HK-2 (cell line): Measurements from ENCODE around the gene FAAH.

Experiments
- DNase-seq: peaks from one replicate; pipeline ENCODE4 v3.0.0-alpha.2; 2018; ENCODE audit not compliant: unreplicated experiment

FAAH gene

DNA sequence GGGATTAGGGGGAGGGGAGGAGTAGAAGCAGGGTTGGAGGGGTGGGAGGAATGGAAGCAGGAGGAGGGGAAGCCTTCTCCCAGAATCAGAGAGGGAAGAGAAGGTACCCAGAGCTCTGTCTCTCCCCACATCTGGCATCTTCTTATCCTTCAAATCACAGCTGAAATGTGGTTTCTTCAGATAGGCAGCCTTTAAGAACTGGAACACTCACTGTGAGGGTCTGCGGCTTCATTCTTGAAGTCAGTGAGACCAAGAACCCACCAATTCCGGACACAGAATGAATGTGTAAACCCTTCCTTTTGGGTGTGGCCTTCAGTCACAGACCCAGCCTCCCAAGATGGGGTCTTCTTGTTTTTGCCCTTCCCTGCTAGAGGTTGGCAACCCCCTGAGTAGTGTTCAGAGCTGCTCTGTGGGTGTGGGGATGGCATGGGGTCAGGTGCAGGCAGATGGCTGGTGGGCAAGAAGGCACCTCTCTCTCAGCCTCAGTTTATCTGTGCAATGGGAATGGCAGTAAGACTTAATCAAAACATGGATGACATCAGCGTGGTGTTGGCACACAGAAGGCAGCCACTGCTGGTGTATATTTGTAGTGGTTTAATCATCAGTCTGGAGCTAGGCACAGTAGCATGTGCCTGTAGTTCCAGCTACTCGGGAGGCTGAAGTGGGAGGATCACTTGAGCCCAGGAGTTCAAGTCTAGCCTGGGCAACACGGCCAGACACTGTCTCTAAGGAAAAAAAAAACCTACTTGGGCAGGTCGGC, 7.2 kb downstream of the FAAH start:
- no peak for DNase-seq

DNA sequence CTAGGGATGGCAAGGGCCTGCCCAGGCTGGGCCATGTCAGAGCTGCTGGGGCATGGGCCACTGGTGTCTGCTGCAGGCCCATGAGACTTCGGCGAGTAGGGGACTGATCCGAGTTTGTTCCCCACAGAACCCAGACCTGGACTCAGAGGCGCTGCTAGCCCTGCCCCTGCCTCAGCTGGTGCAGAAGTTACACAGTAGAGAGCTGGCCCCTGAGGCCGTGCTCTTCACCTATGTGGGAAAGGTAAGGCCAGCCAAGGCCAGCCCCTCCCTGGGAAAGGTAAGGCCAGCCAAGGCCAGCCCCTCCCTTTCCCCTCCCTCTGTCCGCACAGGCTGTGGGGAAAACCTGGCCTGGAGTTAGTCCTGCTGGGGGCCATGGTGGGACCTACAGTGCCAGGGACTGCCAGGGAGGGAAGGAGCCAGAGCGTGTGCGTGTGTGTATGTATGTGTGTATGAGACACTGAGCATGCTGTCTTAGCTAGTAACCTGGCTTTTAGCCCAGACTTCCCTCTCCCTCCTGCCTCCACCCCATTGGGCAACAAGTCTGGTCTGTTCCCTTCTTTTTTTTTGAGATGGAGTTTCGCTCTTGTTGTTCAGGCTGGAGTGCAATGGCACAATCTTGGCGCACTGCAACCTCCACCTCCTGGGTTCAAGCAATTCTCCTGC, 8.0 kb downstream of the FAAH start:
- DNase-seq = no peak

DNA sequence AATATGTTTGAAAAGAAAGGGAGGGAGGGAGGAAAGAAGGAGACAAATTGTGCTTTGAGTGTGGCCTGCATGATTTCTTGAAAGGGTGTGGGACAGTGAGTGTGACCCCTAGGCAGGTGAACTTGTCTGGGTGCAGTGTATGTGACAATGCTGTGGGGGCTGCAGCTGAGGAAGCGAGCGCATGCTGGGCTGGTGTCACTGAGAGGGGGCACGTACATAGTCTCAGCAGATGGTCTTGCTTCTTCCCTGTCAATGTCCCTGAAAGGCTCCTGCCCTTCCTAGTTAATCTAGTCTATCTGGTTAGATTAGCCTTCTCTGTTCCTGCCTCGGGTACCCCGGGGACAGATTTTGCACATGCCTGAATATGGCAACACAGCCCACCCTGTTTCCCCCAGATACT, 9.8 kb downstream of the FAAH start:
- DNase-seq = no peak

DNA sequence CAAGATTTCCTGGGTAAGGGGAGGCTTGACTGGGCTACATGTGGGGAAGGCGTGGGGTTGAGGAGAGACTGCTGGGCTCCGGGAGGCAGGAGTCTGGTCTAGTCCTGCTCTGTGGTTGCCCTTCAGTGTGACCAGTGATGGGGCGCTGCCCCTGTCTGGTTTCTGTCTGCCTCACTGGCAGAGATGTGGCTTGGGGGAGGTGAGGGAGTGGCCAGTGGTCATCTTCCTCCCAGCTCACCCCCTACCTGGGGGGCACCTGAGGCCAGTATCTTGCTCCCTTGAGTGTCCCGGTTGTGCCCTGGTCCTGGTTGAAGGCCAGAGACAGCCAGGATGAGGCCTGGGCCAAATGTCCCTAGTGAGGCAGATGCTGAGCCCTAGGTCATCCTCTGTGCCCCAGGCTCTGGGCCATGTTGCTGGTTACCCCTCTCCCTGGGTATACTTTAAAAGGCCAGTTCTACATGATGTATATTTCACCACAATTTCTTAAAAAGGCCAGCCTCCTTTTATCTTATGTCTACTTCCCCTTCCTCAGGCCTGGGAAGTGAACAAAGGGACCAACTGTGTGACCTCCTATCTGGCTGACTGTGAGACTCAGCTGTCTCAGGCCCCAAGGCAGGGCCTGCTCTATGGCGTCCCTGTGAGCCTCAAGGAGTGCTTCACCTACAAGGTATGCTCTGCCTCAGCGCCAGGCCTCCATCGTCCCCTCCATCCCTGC, 10.5 kb downstream of the FAAH start:
- no peak for DNase-seq

DNA sequence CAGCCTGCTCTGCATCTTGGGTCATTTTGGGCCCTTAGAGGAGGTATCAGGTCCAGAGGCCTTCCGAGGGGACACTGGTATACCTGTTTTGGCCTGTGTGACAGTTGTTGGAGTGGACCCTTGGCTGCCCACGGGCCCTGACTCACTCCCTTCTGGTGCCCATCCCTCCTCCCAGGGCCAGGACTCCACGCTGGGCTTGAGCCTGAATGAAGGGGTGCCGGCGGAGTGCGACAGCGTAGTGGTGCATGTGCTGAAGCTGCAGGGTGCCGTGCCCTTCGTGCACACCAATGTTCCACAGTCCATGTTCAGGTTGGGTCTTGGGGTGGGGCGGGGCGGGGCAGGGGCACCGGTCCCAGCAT, 11.1 kb downstream of the FAAH start:
- DNase-seq = no peak

DNA sequence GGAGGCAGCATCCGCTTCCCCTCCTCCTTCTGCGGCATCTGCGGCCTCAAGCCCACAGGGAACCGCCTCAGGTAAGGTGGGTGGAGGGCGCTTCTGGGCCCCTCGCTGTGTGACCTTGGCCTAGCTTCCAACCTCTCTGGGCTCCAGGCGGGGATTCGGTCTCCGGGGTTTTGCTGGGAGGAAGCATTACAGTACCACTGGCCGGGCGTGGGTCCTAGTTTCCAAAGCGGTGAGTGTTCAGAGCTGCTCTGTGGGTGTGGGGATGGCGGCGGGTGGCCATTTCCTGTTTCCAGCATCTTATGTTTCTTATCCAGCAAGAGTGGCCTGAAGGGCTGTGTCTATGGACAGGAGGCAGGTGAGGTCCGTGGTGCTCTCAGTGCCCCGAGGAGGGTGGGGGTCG, 11.6 kb downstream of the FAAH start:
- DNase-seq = no peak

DNA sequence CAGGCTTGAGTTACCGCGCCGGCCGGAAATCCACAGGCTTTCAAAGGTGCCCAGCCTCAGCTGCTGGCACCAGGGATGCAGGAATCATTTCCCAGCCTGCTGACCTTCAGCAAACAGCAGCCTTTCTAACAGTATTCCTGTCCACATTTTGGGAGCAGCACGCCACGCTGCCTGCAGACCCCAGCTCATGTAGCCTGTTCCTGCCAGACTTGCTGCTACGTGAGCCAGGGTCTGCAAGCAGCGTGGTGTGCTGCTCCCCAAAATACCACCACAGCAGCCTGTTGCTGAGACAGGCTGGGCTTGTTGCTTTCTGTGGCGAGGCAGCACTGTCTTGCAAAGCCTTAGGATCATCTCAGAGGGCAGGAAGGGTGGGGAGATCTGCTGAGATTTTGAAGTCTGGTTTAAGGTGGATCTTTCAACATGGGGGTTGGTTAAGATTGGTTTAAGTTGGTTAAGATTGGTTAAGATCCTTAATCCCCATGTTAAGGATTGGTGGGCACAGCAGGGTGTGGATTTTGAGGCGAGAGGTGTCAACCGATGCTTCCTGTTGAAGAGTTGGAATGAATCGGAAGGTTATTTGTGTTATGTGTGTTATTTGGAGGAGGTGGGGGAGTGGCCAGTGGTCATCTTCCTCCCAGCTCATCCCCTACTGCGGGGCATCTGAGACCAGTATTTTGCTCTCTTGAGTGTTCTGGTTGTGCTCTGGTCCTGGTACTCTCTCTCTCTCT, 12.9 kb downstream of the FAAH start:
- DNase-seq = peak; percentile 24

DNA sequence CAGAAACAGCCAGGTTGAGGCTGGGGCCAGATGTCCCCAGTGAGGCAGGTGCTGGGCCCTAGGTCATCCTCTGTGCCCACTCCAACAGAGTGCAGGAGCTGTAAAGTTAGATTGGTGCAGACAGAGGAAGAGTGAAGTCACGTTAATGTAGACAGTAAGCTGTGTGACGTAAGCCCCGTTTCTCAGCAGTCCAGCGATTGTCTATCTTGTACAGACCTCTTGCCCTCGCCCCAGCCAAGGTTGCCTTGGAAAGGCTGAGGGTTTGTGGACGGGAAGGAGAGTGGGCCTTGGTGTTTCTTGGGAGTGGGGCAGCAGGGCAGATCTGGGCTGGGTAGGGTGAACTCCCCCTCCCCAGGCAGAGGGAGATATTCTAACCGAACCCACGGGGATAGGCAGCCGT, 13.5 kb downstream of the FAAH start:
- no peak for DNase-seq

DNA sequence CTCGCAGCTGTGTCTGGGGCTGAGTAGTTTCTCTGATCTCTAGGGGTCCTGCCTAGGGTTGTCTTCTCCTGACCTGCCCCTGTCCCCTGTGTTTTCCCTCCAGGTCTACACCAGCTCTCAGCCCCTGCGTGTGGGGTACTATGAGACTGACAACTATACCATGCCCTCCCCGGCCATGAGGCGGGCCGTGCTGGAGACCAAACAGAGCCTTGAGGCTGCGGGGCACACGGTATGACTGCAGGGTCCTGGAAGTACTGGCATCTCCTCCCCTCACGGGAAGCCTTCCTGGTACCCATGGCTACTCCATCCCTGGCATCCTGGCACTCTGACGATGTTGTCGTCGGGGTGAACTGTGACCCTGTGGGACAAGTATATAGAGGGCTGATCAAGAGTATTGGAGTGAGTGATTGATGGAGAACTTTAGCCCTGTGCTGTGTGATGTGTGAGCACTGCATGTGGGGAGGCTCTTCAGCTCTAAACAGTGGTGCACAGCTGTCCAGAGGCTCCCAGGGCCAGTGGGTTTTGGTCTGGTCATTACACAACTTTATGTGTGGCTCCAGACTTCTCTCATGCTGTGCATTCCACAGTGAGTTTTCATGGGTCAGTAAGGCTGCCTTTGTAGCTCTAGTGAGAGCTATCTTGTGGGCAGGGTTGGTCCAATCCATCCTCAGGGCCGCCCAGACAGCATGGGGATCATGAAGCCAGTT, 14.4 kb downstream of the FAAH start:
- DNase-seq = no peak

DNA sequence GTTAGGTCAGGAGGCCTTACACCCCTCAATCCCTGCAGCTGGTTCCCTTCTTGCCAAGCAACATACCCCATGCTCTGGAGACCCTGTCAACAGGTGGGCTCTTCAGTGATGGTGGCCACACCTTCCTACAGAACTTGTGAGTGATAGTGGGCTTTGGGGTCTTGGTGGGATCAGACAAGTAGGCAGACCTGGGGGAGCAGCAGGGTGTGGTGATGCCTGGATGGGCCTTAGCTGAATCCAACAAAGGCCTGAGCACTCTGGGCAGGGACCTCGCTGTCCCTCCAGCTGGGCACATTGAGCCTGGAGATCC, 14.9 kb downstream of the FAAH start:
- DNase-seq = no peak

DNA sequence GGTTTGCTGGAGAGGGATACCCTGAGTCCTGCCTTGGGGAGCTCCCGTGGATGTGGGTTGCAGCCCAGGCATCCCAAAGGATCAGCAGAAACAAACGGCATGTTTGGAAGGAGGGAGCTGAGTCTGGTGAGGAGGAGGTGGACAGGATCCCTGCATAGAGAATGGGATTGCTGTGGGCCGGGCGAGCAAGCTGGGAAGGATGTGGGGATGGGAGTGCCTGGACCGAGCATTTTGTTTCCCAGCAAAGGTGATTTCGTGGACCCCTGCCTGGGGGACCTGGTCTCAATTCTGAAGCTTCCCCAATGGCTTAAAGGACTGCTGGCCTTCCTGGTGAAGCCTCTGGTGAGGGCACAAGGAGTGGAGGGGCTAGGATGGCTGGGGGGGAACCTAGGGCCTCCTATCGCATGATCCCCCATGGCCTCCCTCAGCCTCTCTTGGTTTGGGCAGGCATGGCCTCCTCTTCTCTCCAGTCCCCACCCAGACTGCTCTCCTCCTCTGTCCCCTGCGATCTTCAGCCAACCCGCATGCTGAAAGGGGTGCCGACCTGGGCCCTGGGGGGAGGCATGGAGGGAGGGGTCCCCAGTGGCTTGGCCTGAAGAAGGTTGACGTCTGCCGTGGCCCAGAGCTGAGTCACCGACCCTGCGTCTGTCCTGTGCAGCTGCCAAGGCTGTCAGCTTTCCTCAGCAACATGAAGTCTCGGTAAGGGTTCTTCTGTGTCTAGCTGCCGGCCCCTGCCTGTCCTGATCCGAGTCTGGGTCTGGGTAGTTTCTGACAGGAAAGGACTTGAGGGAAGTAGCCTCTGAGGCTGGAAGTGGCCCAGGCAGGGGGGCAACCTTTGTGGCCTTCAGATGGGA, 16.3 kb downstream of the FAAH start:
- DNase-seq = no peak

DNA sequence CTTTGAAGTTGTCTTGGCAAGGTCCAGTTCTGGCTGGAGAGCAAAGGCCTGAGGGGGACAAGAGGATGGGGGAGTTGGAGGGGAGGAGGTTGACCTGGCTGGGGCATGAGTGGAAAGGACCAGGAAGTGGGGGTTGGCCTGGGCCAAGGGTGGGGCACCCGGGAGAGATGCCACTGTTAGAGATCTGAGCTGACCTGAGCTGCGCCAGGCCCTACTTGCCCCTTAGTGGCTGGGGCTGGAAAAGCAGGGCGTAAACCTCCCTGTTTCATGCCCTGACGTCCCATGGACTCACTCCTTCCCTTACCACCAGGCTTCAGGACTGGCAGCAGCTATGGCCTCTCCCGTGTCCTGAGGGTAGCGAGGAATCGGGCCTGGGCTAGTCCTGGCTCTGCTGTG, 16.9 kb downstream of the FAAH start:
- DNase-seq = no peak

DNA sequence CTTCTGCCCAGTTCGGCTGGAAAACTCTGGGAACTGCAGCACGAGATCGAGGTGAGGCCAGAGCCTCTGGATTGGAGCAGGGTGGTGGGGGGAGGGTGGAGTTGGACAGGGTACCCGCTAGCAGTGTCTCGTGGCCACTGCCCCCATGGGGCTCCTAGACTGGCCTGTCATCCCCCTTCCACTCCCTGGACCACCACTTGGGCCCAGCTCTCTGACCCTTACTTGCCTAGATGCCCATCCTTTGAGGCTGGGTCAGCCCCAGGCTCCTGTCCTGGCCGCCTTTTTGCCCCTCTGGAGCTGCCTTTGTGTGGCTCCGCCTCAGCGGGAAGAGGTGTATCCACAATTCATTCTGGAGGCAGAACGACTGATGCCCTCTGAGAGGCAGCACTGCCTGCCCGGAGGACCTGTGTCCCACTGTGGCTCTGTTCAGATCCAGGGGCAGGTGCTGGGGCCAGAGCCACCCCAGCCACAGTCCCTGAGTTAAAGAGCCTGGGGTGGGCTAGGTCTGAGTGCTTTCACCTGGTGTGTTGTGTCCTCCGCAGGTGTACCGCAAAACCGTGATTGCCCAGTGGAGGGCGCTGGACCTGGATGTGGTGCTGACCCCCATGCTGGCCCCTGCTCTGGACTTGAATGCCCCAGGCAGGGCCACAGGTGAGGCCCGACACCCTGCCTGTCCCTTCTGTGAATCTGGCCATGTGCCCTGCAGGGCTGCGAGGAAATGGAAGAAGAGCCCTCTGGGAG, 17.7 kb downstream of the FAAH start:
- no peak for DNase-seq

DNA sequence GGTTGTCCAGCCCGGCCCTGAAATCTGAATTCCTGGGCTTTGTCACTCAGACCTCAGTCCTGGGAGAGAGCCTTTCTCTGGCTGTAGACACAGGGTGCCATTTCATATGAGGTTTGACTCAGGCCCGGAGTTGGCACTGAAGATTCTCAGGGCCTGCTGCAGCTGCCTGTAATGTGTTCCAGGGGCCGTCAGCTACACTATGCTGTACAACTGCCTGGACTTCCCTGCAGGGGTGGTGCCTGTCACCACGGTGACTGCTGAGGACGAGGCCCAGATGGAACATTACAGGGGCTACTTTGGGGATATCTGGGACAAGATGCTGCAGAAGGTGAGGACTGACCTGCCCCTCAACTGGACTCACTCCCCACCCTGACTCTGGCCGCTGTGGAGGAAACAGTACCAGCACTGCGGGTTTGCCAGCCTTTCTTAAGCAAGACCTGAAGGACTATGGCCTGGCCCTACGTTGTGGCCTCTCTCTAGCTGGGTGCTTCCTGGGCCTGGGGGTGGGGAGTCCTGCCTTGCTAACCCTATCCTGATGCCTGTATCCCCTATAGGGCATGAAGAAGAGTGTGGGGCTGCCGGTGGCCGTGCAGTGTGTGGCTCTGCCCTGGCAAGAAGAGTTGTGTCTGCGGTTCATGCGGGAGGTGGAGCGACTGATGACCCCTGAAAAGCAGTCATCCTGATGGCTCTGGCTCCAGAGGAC, 18.9 kb downstream of the FAAH start:
- no peak for DNase-seq

DNA sequence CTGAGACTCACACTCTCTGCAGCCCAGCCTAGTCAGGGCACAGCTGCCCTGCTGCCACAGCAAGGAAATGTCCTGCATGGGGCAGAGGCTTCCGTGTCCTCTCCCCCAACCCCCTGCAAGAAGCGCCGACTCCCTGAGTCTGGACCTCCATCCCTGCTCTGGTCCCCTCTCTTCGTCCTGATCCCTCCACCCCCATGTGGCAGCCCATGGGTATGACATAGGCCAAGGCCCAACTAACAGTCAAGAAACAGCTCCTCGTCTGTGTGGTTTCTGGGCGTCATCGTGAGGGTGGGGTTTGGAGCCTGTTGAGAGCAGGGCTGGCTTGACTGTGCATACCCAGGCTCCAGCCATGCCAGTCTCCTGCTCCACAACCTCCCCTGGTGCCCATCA, 19.5 kb downstream of the FAAH start:
- DNase-seq = no peak

DNA sequence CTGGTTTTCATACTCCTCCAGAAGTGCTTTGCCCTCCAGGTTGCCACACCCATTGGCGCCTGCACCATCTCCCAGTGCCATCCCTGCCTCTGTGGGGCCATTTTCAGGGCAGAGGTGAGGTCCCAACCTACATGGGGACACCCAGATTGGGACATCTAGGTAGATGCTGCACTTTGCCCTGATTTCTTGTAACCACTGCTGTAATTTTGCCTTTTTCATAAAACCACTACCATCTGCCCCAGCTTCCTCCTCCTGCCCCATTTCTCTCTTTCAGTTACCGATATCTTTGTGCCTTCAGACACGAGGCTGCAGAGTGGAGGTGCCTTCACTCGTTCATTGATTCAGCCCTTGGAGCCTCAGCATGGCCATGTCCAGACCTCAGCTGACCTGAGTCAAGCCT, 21.4 kb downstream of the FAAH start:
- DNase-seq = no peak

DNA sequence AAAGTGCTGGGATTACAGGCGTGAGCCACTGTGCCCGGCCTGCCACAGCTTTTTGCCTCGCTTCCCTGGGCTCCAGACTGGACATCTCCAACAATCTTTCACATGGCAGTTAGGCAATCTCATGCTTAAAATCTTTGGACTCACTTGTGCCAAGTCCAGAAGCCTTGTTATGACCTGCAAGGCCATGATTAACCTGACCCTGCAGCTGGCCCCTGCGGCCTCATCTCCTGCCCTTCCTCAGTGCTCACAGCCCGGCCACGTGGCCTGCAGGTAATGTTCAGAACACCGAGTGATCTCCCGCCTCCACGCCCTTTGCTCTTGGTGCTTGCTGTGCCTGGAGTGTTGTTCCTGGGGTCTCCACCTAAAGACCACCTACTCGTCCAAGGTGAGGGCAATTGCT, 24.9 kb downstream of the FAAH start:
- DNase-seq = no peak

DNA sequence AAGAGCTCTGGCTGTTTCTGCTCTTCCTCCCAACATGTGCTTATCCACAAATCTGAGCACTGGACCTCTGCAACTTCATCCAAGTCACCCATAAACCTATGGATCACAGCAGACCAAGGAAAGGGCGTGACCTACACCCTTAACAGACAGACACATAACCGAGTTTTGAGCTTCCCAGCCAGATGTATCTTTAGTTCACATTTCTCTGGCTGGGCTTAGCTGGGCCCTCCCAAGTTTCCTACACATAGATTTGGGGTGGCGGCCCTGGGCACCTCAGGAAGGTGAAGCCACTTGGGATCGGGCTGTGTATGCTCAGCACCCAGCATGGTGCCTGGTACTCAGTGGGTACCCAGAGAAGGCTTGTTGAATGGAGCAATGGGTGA, 26.4 kb downstream of the FAAH start:
- DNase-seq = no peak

DNA sequence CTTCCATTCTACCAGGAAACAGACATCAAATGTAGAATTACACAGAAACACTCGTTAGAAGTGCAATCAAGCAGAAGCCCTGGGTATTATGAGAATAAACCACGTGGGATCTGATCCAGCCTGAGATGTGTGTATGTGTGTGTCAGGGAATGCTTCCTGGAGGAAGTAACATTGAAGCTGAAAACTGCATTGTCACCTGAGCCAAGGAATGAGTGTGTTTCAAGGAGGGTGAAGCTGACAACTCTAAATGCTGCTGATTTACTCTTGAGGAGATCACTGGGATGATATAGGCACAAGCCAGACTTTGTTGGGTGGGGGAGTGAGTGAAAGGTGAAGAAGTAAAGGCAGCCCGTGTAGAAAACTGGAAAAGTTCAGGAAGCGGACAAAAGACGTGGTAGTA, 27.6 kb downstream of the FAAH start:
- DNase-seq = no peak
